ENCODE data around the gene CLEC18C.
"Not testable (repeated sequence)": the region's sequence is repeated elsewhere in the genome, so short reads cannot be mapped to it uniquely, and the experiment has no call there.

DNA sequence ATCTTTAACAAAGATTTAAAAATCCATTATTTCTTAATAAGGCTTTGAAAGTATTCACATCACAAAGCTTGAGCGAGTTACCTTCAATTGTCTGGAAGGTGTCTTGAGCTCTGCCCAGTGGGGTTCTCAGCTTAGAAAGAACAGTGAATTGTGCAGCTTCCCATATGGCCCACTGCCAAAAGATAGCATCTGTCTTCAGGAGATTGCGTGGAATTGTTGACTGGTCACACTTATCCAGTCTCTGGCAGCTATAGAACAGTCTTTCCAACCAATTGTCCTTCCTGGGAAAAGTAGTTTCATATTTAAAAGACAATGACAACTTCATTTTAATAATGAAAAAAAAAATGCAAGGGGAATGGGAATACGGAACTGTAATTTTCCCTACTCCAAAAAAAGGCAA lies 58.2 kb downstream of the CLEC18C start:
- TF ChIP-seq, protein P1, sequence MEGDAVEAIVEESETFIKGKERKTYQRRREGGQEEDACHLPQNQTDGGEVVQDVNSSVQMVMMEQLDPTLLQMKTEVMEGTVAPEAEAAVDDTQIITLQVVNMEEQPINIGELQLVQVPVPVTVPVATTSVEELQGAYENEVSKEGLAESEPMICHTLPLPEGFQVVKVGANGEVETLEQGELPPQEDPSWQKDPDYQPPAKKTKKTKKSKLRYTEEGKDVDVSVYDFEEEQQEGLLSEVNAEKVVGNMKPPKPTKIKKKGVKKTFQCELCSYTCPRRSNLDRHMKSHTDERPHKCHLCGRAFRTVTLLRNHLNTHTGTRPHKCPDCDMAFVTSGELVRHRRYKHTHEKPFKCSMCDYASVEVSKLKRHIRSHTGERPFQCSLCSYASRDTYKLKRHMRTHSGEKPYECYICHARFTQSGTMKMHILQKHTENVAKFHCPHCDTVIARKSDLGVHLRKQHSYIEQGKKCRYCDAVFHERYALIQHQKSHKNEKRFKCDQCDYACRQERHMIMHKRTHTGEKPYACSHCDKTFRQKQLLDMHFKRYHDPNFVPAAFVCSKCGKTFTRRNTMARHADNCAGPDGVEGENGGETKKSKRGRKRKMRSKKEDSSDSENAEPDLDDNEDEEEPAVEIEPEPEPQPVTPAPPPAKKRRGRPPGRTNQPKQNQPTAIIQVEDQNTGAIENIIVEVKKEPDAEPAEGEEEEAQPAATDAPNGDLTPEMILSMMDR (IDR thresholded peaks at IDR 0.05; ENCODE audit: low read length): not testable (repeated sequence)
- TF ChIP-seq EZH2 (optimal IDR thresholded peaks at IDR 0.05; ENCODE audit: low read depth, low read length): not testable (repeated sequence)

All from MM.1S (cell line).